ENCODE measurements around the gene NRP1. TPM values are rescaled to one million over a fixed set of nuclear protein-coding genes. Genes with fewer than 3 reads are reported as not detected.
A peak's percentile ranks its signal among the peaks of the same experiment; 100 is the strongest.
"Not testable (repeated sequence)": the region's sequence is repeated elsewhere in the genome, so short reads cannot be mapped to it uniquely, and the experiment has no call there.

NRP1 gene
- total RNA-seq, 1 donor from 2014 or later: 138 TPM

- intact Hi-C loops (cut with DNase I): no loop called here
- no peak for DNase-seq (ENCODE audit: low spot score)
These were observed 33.2 kb downstream of the NRP1 start for GRCh38 chr10:33301097-33301789.

GRCh38 chr10:33300544-33300943, 33.9 kb downstream of the NRP1 start:
- intact Hi-C loops (cut with DNase I); DNase-seq (ENCODE audit: low spot score): not testable (repeated sequence)

GRCh38 chr10:33298893-33299292, 35.6 kb downstream of the NRP1 start:
- intact Hi-C loops (cut with DNase I): no loop called here
- DNase-seq (ENCODE audit: low spot score): no peak

DNA sequence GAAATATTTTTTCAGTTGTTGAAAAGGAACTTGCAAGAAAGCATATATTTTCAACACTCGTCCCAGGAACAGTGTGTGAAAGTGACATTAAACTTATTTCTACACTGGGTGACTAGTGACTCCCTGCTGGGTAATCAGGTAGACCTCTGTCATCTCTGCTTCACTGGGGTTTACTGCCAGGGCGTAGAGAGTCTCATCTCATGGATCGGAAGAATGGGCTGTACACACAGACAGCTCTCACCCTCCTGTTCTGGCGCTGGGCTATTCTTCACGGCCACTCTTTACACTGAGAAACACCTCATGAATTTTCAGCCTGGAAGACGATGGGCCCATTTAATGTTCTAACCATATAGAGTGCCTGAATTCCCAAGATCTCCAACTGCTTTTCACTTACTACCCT, 36.4 kb downstream of the NRP1 start:
- DNase-seq (ENCODE audit: low spot score): no peak
- intact Hi-C loops (cut with DNase I): no loop called here

- DNase-seq (ENCODE audit: low spot score): no peak
- intact Hi-C loops (cut with DNase I): no loop called here
These were observed 38.6 kb downstream of the NRP1 start for GRCh38 chr10:33295851-33296250.

GRCh38 chr10:33293531-33294170, 40.8 kb downstream of the NRP1 start:
- no peak for DNase-seq (ENCODE audit: low spot score)
- intact Hi-C loops (cut with DNase I): no loop called here

DNA sequence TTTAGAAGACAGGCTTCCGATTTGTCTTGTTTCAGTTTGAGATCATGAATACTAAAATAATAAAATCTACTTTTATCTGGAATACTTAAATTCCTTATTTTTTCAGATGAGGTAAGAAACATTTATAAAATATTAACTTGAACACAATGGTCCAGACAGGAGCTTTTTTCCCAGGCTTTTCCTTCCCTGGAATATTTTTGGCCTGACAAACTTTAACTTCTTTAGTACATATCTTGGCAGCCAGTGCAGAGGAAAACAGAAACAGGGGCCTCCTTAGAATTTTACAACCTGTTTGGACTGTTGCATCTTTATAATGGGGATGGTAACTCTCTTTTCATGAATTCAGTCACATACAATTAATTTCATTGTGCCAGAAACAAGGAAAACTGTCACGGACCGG, 41.4 kb downstream of the NRP1 start:
- intact Hi-C loops (cut with DNase I): no loop called here
- DNase-seq (ENCODE audit: low spot score): no peak

DNA sequence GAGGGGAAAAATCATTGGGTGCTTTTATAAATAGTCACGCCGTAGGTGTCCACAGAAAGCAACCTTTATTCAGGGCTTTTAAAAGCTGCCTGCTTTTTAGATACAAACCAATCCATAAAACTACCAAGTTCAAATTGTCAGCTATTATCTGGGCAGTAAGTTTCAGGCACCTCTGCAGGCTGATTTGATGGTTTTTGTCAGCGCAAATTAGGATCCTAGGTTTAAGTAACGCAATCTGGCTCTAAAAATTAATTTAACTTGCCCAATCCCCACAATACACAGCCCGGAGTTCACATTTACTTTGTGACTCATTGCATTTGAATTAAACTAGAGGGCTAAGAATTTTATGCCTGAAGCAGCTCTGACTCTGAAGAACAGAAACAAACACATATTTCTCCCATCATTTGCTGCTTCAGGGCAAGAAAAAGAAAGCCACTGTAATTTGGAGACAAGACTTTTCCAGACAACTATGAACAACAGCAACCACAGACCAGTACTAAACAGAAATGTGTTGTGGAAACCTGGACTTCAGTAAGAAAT, 43.3 kb downstream of the NRP1 start:
- DNase-seq (ENCODE audit: low spot score): no peak
- intact Hi-C loops (cut with DNase I): no loop called here

GRCh38 chr10:33290321-33291052, 44.0 kb downstream of the NRP1 start:
- no peak for DNase-seq (ENCODE audit: low spot score)
- intact Hi-C loops (cut with DNase I): no loop called here

DNA sequence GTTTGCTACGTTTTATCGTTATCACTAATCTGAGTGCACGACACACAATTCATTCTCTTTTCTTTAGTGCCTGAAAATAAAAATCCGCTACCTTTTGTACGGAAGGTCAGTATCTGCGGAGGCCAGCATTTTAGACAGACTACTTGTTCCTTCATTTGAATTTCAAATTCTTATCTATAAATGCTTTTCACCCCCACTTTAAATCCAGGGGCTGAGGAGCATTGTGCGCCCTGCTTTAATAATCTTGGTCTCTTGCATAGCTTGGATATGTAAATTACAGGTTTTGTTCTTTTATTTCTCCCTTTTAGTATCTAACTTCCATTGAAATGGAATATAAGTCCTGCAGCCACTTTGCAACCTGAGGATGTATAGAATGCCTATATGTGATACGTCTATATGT, 44.7 kb downstream of the NRP1 start:
- DNase-seq (ENCODE audit: low spot score): no peak
- intact Hi-C loops (cut with DNase I): no loop called here

DNA sequence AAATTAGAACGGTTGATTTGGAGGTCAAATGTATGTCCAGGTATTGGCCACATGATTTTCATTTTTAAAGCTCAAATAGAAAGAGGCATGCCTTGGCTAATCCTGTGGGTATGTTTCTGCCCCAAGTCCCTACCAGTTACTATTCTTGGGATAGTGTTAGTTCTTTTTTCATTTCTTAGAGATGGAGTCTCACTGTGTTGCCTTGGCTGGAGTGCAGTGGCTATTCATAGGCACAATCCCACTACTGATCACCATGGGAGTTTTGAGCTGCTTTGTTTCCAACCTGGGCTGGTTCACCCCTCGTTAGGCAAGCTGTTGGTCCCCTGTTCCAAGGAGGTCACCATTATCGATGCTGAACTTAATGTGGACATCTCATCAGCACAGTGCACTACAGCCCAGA, 46.3 kb downstream of the NRP1 start:
- intact Hi-C loops (cut with DNase I): no loop called here
- no peak for DNase-seq (ENCODE audit: low spot score)

DNA sequence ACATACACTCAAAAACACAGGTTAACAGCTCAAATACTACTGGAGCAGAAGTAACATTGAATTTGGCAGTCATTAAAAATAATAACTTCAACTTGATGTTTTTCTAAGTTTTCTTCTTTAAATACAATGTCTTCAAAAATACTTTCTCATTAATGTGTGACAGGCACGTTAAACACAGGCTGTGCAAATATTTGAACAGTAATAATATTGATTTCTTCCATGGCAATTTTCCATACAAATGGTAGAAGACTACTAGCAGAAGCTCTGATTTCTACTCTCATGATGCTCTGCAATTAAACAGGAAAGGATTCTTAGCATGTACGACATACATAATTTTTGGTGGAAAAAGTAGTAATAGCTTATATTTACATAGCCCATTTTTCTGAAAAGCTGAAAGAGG, 47.4 kb downstream of the NRP1 start:
- intact Hi-C loops (cut with DNase I): no loop called here

GRCh38 chr10:33286157-33286934, 48.1 kb downstream of the NRP1 start:
- DNase-seq (ENCODE audit: low spot score): no peak
- intact Hi-C loops (cut with DNase I): no loop called here

More for the DNA sequence above, 47.4 kb downstream of the NRP1 start:
- DNase-seq (ENCODE audit: low spot score): no peak

GRCh38 chr10:33284945-33285344, 49.5 kb downstream of the NRP1 start:
- intact Hi-C loops (cut with DNase I): no loop called here
- DNase-seq (ENCODE audit: low spot score): no peak

DNA sequence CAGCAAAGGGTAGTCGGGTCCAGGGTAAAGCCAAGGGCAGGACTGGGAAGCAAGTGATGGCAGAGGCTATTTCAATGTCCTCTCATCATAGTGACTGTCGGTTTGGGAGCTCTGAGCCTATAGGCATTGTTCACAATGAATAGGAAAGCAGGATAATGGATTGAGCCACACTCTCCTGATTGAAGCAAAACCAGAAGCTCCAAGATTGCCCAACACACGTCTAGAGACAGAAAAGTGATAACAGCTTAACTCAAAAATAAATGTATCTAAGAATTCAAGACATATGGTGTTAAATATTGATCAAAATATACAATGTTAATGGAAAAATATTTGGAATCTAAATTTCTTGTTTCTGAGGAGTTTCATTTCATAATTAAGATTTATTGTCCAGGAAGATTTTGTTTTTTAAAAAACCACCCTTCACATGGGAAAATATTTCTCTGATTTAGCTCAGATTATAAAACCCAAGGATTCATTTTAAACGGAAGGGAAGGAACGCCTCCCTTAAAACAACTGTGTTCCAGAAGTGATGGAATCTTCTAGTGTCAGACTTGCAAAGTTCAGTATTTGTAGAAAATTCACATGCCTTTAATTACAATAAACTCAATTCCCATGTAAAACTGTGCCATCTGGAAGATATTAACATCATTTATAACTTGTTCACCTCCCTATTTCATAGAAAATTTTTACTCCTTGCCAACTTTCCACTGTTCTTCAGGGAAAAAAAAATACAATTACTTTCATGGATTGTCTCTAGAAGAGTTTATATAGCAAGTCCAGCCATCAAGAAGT, 54.5 kb downstream of the NRP1 start:
- intact Hi-C loops (cut with DNase I): no loop called here
- DNase-seq (ENCODE audit: low spot score): no peak

DNA sequence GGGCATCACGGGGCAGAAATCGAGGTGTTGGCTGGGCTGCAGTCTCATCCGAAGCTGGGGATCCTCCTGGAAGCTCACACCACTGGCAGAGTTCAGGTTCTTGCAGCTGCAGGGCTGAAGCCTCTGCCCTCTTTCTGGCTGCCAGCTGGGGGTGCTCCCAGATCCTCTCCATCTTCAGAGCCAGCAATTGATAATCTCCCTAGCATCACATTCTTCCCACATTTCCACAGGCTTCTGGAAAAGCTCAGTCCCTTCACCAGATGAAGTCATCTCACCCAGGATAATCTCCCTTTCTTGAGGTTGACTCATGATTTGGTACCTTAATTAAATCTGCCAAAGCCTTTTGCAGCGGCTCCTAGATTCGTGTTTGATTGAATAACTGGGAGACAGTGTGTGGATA, 55.2 kb downstream of the NRP1 start:
- DNase-seq (ENCODE audit: low spot score): no peak
- intact Hi-C loops (cut with DNase I): no loop called here

GRCh38 chr10:33278198-33278597, 56.3 kb downstream of the NRP1 start:
- DNase-seq (ENCODE audit: low spot score): no peak

DNA sequence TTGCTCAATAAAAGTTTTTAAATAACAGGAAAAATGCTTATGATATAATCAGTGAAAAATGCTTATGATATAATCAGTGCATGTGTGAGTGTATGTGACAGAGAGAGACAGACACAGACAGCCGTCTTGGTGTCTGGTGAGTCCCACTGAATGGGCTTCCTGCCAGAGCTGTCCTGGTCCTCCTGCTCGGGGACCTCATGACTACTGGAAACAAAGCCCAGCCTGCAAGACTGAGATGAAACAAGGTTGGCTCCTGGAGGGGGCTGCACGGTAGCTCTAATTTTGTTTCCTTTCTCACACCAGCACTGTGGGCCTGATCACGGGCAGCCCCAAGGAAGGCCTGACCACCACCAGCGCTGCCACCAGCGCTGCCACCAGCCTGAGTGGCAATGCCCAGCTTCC, 57.3 kb downstream of the NRP1 start:
- peak; percentile 88 for DNase-seq (ENCODE audit: low spot score)
- intact Hi-C loops (cut with DNase I): no loop called here

More at GRCh38 chr10:33278198-33278597, 56.3 kb downstream of the NRP1 start:
- intact Hi-C loops (cut with DNase I): no loop called here

GRCh38 chr10:33276282-33276923, 58.1 kb downstream of the NRP1 start:
- DNase-seq (ENCODE audit: low spot score): no peak
- intact Hi-C loops (cut with DNase I): no loop called here

Measured in cardiac septum (tissue), 1 donor.